Stomach (tissue), 9 donors: ENCODE results near the gene SFXN1. TPM values are rescaled to one million over a fixed set of nuclear protein-coding genes. Genes with fewer than 3 reads are reported as not detected.
A peak's percentile ranks its signal among the peaks of the same experiment; 100 is the strongest.
"Not testable (repeated sequence)": the region's sequence is repeated elsewhere in the genome, so short reads cannot be mapped to it uniquely, and the experiment has no call there.

Experiments used
- DNase-seq, 2 donors: peaks; one replicate each; pipeline versions ENCODE4 v3.0.0 to v3.0.0-alpha.2; 2013 to 2019
- H3K27ac ChIP-seq, 5 donors: fragments of 200-600 bp in 4 of 5; sonication (generic) in 4 of 5; one replicate each; pipeline ENCODE4 v1.5.1; 2013 to 2019; ENCODE audit warnings: mild to moderate bottlenecking in 1 of 5, moderate library complexity in 1 of 5
- H3K27me3 ChIP-seq, 3 donors: fragments of 200-600 bp; sonication (generic); one replicate each; pipeline ENCODE4 v1.5.1; 2017 to 2019; ENCODE audit warnings: mixed run types in 1 of 3
- H3K36me3 ChIP-seq, 4 donors: fragments of 200-600 bp; sonication (generic); 1 replicate in 3 of 4; 2 replicates in 1 of 4; pipeline ENCODE4 v1.5.1; 2016 to 2019
- H3K4me1 ChIP-seq, 4 donors: fragments of 200-600 bp; sonication (generic); one replicate each; pipeline ENCODE4 v1.5.1; 2016 to 2019
- H3K4me3 ChIP-seq, 4 donors: fragments of 200-600 bp; sonication (generic) in 3 of 4; one replicate each; pipeline ENCODE4 v1.5.1; 2016 to 2019; ENCODE audit warnings: mild to moderate bottlenecking in 1 of 4
- H3K9me3 ChIP-seq, 4 donors: fragments of 200-600 bp; sonication (generic); one replicate each; pipeline ENCODE4 v1.5.1; 2016 to 2019
- CTCF ChIP-seq, 7 experiments: fragments of 450-650 bp in 4 of 7; fragments of 200-600 bp in 3 of 7; sonication (generic) in 3 of 7; IDR thresholded peaks; one replicate each; pipeline ENCODE4 v1.5.1; 2016 to 2019; ENCODE audit warnings: antibody characterized with exemption in 7 of 7, control low read depth in 2 of 7, mild to moderate bottlenecking in 1 of 7
- EP300 ChIP-seq: sonication (generic); formaldehyde crosslinking; IDR thresholded peaks from one replicate; pipeline ENCODE4 v1.6.1; 2017; ENCODE audit warnings: antibody characterized with exemption
- POLR2A ChIP-seq, 4 donors: fragments of 450-650 bp; IDR thresholded peaks; one replicate each; pipeline ENCODE4 v1.6.1; 2016; ENCODE audit warnings: antibody characterized with exemption in 4 of 4, control low read depth in 2 of 4, mild to moderate bottlenecking in 1 of 4, moderate library complexity in 1 of 4
- POLR2AphosphoS5 ChIP-seq, 3 donors: sonication (generic); formaldehyde crosslinking; IDR thresholded peaks; one replicate each; pipeline ENCODE4 v1.6.1; 2016; ENCODE audit warnings: antibody characterized with exemption in 3 of 3
- WGBS, 5 donors: extraction: QIAGEN DNeasy Blood & Tissue Kit in 3 of 5; methylation state at CpG; one replicate each; pipeline versions ENCODE4 v1.1.5 to v1.1.7; 2013 to 2018; 5-methylcytosine and 5-hydroxymethylcytosine counted together
- intact Hi-C: fragments of 100-400 bp; cut with DNase I; formaldehyde crosslinking; loops from one replicate; pipeline ENCODE4 v1.15.1; 2023; ENCODE audit warnings: low total_unique reads
- polyA plus RNA-seq, 3 donors: library from polyadenylated mRNA; stranded (reverse); fragments of 200-250 nt; gene quantifications; one replicate each; pipeline ENCODE4 v1.2.3, GENCODE V29; 2013
- total RNA-seq, 5 donors: library from RNA; depleted of rRNA; stranded (reverse); fragments of >200 nt; gene quantifications; one replicate each; pipeline versions ENCODE4 v1.1.0 to v1.2.3, GENCODE V29; 2014 to 2016
- donor health status: healthy with polysubstance abuse.
- donor health status: Bipolar disorder and iron deficiency.
- donor health status: healthy.

Gene SFXN1
- total and polyA plus RNA-seq, 8 donors, result 8.3 to 33.6 (median 14.0) TPM

DNA sequence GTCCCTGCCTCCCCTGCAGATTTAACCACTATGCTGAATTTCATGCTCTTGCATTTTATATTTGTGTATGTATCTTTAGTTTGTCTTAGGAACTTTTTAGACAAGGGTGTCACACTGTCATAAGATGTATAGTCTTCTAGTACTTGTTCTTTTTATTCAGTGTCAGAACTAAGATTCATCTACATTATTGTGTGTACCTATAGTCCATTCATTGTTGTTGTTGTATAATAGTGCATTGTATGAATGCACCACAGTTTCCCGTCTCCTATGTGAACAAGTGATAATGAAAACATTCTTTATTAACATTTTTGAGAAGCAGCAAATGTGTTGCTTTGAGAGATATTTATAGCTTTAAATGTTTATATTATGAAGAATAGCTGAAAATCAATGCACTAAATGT is 45.9 kb downstream of the SFXN1 start:
- no peaks in the 10 kb centered on the region for H3K4me1 ChIP-seq
- TF ChIP-seq POLR2A (IDR thresholded peaks at IDR 0.05) (no peak), CTCF (IDR thresholded peaks at IDR 0.05) (no peak), EP300 (no peak)
- no peak for DNase-seq
- WGBS, 5 donors, result 83 to 96% (median 91%) methylated on average over 1 of the region's 1 CpG
- H3K9me3 ChIP-seq, result no peaks in the 10 kb centered on the region
- no peak overlapping the region for H3K27ac ChIP-seq
- H3K27me3 ChIP-seq, result no peaks in the 10 kb centered on the region
- H3K36me3 ChIP-seq, result peaks cover 12 to 91% (median 87%) of the 10 kb centered on the region in 4 donors
- intact Hi-C loops, result no loop called here
- H3K4me3 ChIP-seq, result no peak overlapping the region

- intact Hi-C loops, result no loop called here
- Histone ChIP-seq H3K27me3 (no peaks in the 10 kb centered on the region), H3K4me3 (no peak overlapping the region), H3K9me3 (no peaks in the 10 kb centered on the region), H3K27ac (no peak overlapping the region), H3K36me3 (peaks cover 12 to 79% (median 72%) of the 10 kb centered on the region in 4 donors), H3K4me1 (no peaks in the 10 kb centered on the region)
- no peak for DNase-seq
- 94 to 98% (median 96%) methylated on average over 6 of the region's 6 CpGs for WGBS, 5 donors
- TF ChIP-seq POLR2A (IDR thresholded peaks at IDR 0.05), result no peak
- no peak for TF ChIP-seq POLR2AphosphoS5 (IDR thresholded peaks at IDR 0.05)
- TF ChIP-seq CTCF (IDR thresholded peaks at IDR 0.05), result no peak
- TF ChIP-seq EP300, result no peak
Observed at GRCh38 chr5:175526691-175527090, 48.3 kb downstream of the SFXN1 start.

DNA sequence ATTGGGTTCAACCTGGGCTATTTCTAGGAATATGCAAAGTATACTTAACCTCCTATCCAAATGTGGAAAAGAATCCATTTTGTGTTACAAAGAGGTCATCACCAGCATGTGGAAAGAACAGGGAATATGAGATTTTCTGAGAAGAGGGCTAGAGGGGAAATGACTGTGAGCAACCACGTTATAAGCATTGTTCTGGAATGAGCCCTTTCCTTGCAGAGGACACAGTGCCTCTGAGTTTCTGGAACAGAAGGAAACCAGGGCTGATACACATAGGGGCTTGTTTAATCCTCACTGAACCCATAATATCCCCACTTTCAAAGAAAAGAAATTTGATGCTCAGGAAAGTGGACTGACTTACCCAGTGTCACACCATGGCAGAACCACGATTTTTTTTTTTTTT is 53.0 kb downstream of the SFXN1 start:
- Histone ChIP-seq H3K27me3 (no peaks in the 10 kb centered on the region), H3K4me1 (peaks cover 0 to 12% (median 4%) of the 10 kb centered on the region in 4 donors), H3K27ac (no peak overlapping the region), H3K36me3 (peaks cover 8 to 42% (median 32%) of the 10 kb centered on the region in 4 donors), H3K4me3 (no peak overlapping the region), H3K9me3 (no peaks in the 10 kb centered on the region)
- 51 to 69% (median 59%) methylated on average over 2 of the region's 2 CpGs for WGBS, 5 donors
- TF ChIP-seq CTCF (IDR thresholded peaks at IDR 0.05), result no peak
- TF ChIP-seq EP300, result no peak
- no peak for TF ChIP-seq POLR2A (IDR thresholded peaks at IDR 0.05)
- no peak for TF ChIP-seq POLR2AphosphoS5 (IDR thresholded peaks at IDR 0.05)
- DNase-seq, result no peak
- intact Hi-C loops, result loop anchor here (10.0 kb wide), 1 partner anchor 183 kb away; no protein-coding TSS in a partner anchor

DNA sequence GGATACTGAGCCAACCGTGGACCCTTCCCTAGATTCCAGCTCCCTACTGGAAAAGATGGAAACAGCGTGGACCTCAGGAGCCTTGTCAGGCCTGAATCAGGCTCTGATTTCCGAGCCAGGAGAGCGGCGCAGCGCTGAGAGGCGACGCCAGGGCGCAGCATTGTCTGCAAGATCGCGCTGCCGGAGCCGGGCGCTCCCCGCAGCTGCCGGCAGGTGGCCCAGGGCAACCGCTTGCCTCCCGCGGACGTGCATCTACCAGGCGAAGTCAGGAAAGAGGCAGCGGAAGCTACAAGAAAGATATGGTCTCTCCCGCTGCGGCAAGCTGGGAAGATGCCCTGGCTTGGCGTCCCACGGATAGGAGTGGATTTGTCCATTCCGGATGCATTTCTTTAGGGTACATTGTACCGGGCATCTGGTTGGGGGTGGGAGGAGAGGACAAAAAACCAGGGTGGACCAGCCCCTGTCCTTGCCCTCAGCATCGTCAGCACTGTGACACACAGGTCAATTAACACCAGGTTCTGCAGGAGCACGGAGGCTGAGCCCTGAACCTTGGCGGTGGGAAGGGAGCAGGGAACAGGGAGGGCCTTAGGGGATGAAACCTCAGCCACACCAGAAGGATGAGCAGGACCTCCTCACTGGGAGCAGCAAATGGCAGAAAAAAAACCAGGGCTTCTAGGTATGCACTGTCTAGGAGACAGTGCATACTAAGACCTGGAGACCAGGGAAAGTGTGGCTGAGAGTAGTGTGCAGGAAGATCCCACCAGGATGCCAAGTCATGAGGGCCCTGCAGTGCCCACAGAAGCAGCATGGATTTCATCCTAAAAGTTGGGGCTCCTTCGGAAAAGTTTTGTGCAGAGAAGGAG is 55.9 kb downstream of the SFXN1 start:
- DNase-seq, result peak; percentile 89 to 92
- H3K27ac ChIP-seq, result no peak overlapping the region
- intact Hi-C loops, result loop anchor here (10.0 kb wide), 1 partner anchor 180 kb away; no protein-coding TSS in a partner anchor
- peaks cover 0 to 12% (median 4%) of the 10 kb centered on the region in 4 donors for H3K4me1 ChIP-seq
- H3K27me3 ChIP-seq, result no peaks in the 10 kb centered on the region
- TF ChIP-seq EP300, result no peak
- no peak for TF ChIP-seq POLR2A (IDR thresholded peaks at IDR 0.05)
- peak in 1 of 3 donors; percentile 80 for TF ChIP-seq POLR2AphosphoS5 (IDR thresholded peaks at IDR 0.05)
- peak; percentile 61 to 100 (median 94) for TF ChIP-seq CTCF (IDR thresholded peaks at IDR 0.05)
- peaks cover 0 to 13% (median 5%) of the 10 kb centered on the region in 4 donors for H3K36me3 ChIP-seq
- WGBS, 5 donors, result 4 to 7% (median 5%) methylated on average over 32 of the region's 32 CpGs
- H3K9me3 ChIP-seq, result no peaks in the 10 kb centered on the region
- H3K4me3 ChIP-seq, result no peak overlapping the region

DNA sequence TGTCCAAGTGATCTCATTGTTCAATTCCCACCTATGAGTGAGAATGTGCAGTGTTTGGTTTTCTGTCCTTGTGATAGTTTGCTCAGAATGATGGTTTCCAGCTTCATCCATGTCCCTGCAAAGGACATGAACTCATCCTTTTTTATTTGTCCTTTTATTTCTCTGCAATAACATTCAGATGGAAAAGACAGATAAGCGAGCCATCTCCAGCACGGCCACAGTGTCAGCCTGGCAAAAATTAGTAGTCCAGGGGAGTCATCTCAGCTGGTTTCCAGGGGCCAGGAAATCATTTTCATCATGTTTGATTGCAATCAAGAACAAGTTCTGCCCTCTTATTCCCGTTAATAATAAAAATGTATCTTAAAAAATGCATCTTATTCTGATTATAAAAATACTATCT is 57.0 kb downstream of the SFXN1 start:
- 69 to 88% (median 84%) methylated on average over 3 of the region's 3 CpGs for WGBS, 5 donors
- H3K4me1 ChIP-seq, result peaks cover 0 to 12% (median 4%) of the 10 kb centered on the region in 4 donors
- H3K4me3 ChIP-seq, H3K36me3 ChIP-seq, H3K27ac ChIP-seq, DNase-seq, H3K9me3 ChIP-seq, H3K27me3 ChIP-seq: not testable (repeated sequence)
- intact Hi-C loops, result loop anchor here (10.0 kb wide), 1 partner anchor 179 kb away; no protein-coding TSS in a partner anchor
